Measurements from ENCODE around the gene NDFIP2.

The NDFIP2 gene

DNA sequence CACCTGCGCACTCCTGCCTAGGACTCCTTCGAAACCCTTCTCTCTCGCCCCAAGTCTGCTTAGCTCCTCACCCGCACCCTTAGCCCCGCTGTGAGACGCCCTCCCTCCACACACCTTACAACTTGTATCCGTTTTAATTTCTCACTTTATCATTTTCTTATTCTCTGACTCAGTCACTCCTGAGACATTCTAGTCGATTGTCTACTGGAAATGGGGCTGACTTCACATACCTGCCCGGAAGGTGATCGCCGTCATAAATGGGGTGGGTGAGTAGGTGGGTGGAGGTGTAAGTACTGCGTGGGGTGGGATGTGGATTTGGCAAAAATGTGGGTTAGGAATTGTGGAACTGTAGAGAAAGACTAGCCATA is 714 bp downstream of the NDFIP2 start:
- peak overlapping the region; percentile 93 for H3K4me3 ChIP-seq (ENCODE audit: low read length)
- peak; percentile 82 for DNase-seq (ENCODE audit: low read depth)
- TF ChIP-seq, protein P1, sequence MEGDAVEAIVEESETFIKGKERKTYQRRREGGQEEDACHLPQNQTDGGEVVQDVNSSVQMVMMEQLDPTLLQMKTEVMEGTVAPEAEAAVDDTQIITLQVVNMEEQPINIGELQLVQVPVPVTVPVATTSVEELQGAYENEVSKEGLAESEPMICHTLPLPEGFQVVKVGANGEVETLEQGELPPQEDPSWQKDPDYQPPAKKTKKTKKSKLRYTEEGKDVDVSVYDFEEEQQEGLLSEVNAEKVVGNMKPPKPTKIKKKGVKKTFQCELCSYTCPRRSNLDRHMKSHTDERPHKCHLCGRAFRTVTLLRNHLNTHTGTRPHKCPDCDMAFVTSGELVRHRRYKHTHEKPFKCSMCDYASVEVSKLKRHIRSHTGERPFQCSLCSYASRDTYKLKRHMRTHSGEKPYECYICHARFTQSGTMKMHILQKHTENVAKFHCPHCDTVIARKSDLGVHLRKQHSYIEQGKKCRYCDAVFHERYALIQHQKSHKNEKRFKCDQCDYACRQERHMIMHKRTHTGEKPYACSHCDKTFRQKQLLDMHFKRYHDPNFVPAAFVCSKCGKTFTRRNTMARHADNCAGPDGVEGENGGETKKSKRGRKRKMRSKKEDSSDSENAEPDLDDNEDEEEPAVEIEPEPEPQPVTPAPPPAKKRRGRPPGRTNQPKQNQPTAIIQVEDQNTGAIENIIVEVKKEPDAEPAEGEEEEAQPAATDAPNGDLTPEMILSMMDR (IDR thresholded peaks at IDR 0.05; ENCODE audit: insufficient read depth, low read depth, low read length, missing control alignments) = no peak

DNA sequence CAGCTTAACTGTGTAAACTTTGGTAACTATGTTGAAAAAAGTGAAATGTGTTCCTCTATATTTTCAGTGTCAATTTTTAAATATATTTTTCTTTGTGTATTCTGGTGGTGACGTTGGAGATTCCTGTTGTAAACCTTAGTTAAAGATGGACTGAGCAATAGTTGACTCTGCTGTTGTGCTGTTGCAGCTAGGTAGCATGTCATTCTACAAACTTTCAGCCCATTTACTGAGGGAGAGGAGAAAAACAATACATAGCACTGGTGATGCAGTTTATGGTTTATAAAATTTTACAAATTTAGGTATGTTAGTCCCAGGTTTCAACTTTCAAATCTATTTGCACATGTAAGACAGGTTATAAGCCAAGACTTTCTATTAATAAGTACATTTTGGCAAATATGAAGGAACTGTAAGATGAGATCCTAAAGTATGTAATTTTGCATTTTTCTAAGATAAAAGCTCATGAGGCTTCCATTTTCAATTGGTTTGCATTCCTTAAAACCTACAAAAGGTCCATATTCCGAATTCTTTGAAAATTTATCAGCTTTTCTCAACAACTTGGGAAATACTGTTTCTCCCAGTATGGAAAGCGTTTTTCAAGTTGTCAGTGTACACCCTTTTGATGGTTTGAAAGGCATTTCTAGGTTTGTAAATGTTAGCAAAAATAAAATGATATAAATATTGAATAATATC is 1.5 kb downstream of the NDFIP2 start:
- TF ChIP-seq, protein P1 (IDR thresholded peaks at IDR 0.05; ENCODE audit: insufficient read depth, low read depth, low read length, missing control alignments) = no peak
- no peak for DNase-seq (ENCODE audit: low read depth)
- peak overlapping the region; percentile 93 for H3K4me3 ChIP-seq (ENCODE audit: low read length)

DNA sequence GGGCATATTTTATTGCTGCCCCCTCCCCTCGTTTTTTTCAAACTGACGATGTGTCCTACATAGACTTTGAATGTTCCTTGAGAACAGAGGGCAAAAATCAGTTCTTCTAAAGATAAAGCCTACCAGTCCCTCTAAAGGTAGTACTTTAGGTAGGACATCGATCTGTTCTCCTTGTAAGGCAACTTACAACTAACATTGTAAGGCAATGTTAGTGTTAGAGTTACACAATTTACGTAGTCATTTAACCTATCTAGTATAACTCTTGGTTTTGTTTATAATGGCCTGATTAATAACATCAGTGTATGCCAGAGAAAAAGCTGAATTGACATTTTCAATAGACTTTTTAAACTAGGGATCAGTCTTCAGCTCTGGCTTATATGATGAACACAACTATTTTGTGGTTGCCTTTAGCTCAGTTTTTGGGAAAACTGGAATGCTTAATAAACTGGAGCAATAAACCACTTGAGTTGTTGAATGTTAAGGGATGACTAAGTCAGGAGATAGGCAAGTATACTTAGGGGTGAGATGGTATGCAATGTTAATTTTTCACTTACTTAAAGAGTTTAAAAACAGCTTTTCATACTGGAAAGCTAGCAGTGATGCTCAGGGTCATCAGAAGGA is 2.2 kb downstream of the NDFIP2 start:
- TF ChIP-seq, protein P1 (IDR thresholded peaks at IDR 0.05; ENCODE audit: insufficient read depth, low read depth, low read length, missing control alignments) = no peak
- peak overlapping the region; percentile 93 for H3K4me3 ChIP-seq (ENCODE audit: low read length)
- DNase-seq (ENCODE audit: low read depth) = peak; percentile 32

DNA sequence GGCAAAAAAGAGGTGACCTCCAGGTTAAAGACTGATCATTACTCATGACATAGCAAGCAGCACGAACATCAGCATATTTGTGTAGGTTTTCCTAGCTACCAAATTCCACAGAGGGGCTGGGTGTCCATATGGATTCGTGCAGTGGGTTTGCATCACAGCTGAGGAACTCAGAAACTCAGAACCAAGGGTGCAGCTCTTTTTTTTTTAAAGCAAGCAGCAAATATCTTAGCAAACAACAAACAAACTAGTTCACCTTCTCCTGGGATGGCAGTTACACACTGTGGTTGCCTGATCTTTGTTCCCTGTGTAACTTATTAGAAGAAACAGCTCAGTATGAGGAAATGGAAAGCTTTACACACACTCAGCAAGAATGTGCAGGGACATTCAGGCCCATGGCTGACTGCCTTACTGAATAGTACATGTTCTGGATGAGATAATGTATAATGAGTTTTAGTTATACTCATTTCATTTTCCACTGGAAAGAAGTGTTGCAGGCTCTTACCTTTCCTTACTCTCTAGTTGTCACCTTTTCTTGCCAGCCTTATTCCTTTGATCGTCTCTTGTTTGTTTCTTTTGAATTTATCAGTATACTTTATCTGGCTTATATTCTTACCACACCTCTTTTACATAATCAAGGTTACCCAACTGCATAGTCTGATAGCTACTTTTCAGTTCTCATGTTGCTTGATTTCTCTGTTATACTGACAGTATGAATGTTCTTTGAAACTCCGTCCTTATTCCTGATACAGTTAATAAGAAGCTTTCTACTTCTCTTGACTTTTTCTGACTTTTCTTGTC is 4.3 kb downstream of the NDFIP2 start:
- peak; percentile 95 for DNase-seq (ENCODE audit: low read depth)
- peak overlapping the region; percentile 93 for H3K4me3 ChIP-seq (ENCODE audit: low read length)
- TF ChIP-seq, protein P1 (IDR thresholded peaks at IDR 0.05; ENCODE audit: insufficient read depth, low read depth, low read length, missing control alignments) = no peak

DNA sequence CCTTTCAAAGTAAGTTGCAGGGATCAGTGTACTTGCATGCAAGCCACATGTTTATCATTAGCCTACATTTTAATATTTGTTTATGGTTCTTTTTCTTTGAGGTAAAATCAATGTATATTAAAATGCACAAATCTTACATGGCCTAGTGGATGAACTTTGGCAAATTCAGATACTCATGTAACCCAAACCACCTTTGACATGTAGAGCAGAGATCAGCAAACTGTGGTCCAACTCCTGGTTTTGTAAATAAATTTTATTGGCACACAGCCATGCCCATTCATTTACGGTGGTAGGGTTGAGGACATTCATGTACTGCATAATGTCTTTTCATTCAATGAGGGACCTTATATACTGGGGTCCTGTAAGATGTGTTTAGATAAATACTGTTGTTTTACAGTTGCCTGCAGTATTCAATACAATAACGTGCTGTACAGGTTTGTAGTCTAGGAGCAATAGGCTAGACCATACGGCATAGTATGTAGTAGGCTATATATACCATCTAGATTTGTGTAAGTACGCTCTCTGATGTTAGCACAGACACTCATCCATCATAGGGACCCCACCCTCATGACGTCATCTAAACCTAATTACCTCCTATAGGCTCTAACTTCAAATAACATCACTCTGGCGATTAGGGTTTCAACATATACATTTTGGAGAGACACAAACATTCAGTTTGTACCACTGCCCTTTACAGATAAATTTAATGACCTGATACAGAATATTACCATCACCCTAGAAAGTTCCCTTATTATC is 5.7 kb downstream of the NDFIP2 start:
- no peak overlapping the region for H3K4me3 ChIP-seq (ENCODE audit: low read length)
- TF ChIP-seq, protein P1 (IDR thresholded peaks at IDR 0.05; ENCODE audit: insufficient read depth, low read depth, low read length, missing control alignments) = no peak

DNA sequence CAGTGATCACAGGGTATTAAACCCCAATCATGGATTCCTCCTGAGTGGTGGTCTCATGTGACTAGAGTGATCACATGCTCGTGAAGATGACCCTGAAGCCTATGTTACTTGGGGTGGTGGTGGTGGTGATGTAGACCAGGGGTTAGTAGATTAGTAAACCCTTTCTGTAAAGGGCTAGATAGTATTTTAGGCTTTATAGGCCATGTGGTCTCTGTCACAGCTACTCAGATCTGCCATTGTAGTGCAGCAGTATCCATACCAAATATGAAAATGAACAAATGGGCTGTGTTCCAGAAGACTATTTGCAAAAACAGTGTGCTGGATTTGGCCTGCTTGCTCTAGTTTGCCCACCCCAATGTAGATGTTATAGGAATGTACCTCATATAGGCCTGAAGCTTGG is 9.4 kb downstream of the NDFIP2 start:
- DNase-seq (ENCODE audit: low read depth) = no peak
- TF ChIP-seq, protein P1 (IDR thresholded peaks at IDR 0.05; ENCODE audit: insufficient read depth, low read depth, low read length, missing control alignments) = no peak
- no peak overlapping the region for H3K4me3 ChIP-seq (ENCODE audit: low read length)

More for the DNA sequence above, 5.7 kb downstream of the NDFIP2 start:
- DNase-seq (ENCODE audit: low read depth) = peak; percentile 40

All from epithelial cell of esophagus (primary cell).